GM12801 (cell line): ENCODE data around the gene RNF166.

Source experiments
- TF ChIP-seq, protein P1 (sequence below): IDR thresholded peaks from one replicate; pipeline ENCODE4 v1.5.1; 2011; ENCODE audit warnings: control low read depth; ENCODE audit not compliant: insufficient read length; ENCODE audit errors: extremely low read depth

Gene RNF166

DNA sequence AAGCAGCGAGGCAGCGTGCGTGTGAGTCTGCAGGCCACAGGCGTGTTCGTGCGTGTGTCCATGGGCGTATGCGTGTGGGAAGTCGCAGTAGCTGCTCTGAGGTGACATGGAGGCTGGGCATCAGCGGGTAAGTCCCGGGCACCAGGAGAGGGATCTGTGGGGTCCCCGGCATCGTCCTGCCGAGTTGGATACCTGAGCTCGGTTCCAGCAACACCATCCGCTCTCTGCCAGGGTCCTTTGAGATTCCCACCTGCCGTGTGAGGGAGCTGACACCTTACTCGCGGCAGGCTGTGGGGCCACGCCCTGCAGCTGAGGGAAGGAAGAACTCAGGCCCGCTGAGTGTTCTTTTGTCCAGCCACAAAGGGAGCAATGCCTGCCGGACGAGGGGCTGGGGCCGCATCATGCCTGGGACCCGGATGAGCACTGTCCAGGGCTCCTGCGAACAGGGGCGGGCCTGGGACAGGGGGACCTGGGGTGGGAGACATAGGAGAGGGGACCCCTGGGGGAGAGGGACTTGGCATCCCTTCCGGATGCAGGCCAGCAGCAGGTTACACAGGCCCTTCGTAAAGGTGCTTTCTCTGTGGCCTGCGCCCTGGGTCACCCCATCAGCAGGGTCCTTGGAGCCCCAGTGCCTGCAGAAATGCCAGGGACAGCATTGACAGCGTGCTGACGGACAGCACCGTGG, 14.9 kb downstream of the RNF166 start:
- TF ChIP-seq, protein P1, sequence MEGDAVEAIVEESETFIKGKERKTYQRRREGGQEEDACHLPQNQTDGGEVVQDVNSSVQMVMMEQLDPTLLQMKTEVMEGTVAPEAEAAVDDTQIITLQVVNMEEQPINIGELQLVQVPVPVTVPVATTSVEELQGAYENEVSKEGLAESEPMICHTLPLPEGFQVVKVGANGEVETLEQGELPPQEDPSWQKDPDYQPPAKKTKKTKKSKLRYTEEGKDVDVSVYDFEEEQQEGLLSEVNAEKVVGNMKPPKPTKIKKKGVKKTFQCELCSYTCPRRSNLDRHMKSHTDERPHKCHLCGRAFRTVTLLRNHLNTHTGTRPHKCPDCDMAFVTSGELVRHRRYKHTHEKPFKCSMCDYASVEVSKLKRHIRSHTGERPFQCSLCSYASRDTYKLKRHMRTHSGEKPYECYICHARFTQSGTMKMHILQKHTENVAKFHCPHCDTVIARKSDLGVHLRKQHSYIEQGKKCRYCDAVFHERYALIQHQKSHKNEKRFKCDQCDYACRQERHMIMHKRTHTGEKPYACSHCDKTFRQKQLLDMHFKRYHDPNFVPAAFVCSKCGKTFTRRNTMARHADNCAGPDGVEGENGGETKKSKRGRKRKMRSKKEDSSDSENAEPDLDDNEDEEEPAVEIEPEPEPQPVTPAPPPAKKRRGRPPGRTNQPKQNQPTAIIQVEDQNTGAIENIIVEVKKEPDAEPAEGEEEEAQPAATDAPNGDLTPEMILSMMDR: no peak

DNA sequence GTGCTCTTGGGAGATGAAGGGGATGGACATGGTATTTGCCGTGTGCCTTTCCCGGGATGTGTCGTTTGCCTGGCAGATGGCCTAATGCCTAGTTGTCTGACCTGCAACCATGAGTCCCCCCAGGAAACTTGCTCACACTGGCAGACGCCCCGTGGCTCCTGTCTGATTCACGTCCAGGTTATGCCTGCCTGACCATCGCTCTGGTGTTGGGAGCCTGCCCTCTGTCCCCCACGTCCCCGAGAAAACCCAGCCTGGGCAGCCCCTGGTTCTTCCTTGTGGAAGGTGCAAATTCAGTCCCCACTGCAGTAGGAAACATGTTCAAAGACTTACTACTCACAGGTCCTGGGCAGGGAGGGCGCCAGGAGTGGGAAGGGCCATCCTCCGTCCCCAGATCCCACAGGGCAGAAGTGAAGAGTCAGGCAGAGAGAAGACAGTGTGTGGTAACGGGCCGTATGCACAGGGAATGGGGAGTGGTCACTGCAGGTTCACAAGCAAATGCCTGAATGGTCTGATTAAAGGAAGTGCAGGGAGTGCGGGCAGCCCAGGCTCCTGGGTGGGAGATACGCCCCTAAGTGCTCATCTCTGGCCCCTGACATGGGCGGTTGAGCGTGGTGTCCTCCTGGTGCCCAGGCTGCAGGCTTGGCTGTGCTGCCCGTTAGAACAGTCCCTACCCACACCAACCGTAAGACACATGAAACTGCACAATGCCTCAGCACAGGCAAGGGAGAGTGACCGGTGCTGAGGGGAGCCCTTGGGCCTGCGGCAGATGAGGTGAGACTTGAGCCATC, 15.7 kb downstream of the RNF166 start:
- TF ChIP-seq, protein P1: no peak

DNA sequence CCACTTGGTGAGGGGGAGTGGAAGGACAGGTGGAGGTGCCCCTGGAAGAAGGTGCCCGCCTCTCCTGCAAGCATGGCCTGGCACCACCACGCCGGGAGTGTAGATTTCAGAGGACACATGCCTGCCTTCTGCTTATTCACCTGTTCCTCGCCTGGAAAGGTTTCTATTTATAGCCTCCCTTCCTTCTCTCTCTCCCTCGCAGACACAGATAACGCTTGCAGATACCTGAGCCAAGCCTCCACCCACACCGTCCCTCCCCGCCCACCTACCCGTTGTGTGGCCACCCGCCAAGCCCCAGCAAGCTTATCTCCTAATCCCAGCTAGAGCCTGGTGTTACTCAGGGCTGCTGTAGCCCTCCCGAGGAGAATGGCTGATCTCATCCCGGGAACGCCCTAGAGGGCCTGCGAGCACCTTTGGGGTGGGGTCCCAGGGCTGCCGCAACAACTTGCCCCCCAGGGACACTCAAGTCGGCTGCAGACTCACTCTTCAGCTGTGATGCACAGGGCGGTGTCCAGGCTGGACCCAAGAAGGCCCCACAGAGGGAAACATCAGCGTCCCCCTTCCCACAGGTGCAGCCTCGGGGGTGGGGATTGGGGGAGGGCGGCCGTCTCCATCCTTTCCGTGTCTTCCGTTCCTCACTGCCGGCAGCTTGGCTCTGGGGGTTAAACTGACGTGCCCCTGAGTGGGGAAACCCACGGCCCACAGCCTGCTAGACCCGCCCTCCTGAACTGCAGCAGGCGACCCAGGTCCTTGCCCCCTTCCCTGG, 18.0 kb downstream of the RNF166 start:
- TF ChIP-seq, protein P1: no peak

DNA sequence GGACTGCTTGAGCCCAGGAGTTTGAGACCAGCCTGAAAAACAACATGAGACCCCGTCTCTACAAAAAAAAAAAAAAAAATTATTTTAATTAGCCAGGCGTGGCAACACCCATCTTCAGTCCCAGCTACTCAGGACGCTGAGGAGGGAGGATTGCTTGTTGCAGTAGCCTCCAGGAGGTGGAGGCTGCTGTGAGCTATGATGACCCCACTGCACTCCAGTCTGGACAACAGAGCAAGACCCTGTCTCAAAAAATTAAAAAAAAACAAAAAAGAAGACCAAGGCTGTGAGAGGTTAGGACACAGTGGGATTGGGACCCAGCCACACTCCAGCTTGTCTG, 18.6 kb downstream of the RNF166 start:
- TF ChIP-seq, protein P1: no peak

DNA sequence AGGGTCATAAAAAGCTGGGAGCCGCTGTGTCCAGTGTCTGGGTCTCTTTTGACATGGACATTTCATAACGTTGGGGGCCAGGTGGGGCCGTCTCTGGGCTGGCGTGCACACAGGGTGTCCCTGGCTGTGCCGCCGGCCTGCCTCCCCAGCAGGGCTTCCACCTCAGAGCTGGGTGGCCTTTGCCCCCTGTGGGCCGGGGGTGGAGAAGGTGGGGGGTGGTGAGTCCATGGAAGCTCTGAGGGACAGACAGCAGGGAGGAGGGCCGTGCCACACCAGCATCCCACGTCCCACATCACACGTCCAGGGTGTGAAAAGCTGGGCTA, 19.0 kb downstream of the RNF166 start:
- TF ChIP-seq, protein P1: no peak

DNA sequence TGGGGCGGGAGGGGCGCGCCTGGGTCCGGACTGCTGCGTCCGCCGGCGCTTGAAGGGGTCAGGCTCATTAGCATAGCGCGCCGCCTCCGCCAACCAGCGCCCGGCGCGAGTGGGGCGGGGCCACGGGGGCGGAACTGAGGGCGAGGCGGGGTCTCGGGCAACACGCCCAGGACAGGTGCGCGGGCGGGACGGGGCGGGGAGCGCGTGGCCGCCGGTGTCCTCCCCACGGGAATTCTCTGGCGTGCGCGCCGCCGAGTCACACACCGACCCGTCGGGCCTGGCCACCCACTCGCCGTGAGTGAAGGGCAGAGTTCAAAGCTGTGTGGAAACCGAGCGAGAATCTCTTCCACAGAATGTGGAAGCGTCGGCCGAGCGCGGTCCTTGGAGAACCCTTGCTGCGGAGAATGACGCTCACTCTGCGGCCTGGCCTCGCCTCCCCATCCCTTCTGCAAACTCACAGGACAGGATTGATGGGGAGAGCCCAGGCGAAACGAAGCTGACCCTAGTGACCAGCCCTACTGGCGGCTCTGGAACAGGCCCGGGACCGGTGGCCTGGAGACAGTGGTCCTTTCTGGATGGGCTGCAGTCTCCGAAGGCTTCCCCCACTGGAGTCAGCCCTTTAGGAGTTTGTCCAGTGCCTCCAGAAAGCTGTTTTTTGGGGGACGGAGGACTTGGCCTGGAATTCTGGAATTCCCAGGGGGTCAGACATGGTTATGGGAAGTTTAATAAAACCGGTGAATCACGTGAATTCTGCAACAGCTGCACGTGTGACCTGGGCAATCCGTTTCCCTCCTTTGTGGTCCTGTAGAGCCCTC, 19.6 kb downstream of the RNF166 start, which contains the start of gene SNAI3:
Gene SNAI3 (minus strand): TSS at position 69 of the 815 bp plus-strand sequence. CDS start 101 bp downstream, outside the sequence.
- TF ChIP-seq, protein P1: no peak
